SKM-1 treated with dmso at 0.1 percent for 144 hours (cell line): ENCODE data around the gene DOC2B.

Experiments
- DNase-seq: peaks from one replicate; lab custom pipeline; 2025; ENCODE audit not compliant: unreplicated experiment; lab: John Stamatoyannopoulos, UW

The DOC2B gene

GRCh38 chr17:164303-165235, 16.9 kb downstream of the DOC2B start:
- no peak for DNase-seq

GRCh38 chr17:163514-164098, 17.8 kb downstream of the DOC2B start:
- DNase-seq: no peak

- DNase-seq: no peak
These were observed 18.8 kb downstream of the DOC2B start for GRCh38 chr17:162689-163088.

- no peak for DNase-seq
These were observed 20.0 kb downstream of the DOC2B start for GRCh38 chr17:161481-161880.

- DNase-seq: no peak
These were observed 21.1 kb downstream of the DOC2B start for GRCh38 chr17:160336-160735.

GRCh38 chr17:159609-160008, 21.8 kb downstream of the DOC2B start:
- no peak for DNase-seq

GRCh38 chr17:158379-158778, 23.1 kb downstream of the DOC2B start:
- no peak for DNase-seq

GRCh38 chr17:157901-158300, 23.5 kb downstream of the DOC2B start:
- DNase-seq: no peak

- DNase-seq: no peak
These were observed 24.5 kb downstream of the DOC2B start for GRCh38 chr17:156946-157345.

- no peak for DNase-seq
These were observed 25.3 kb downstream of the DOC2B start for GRCh38 chr17:156094-156621.

GRCh38 chr17:155576-155975, 25.9 kb downstream of the DOC2B start:
- no peak for DNase-seq

GRCh38 chr17:153851-154250, 27.6 kb downstream of the DOC2B start:
- no peak for DNase-seq

GRCh38 chr17:152860-153420, 28.5 kb downstream of the DOC2B start:
- no peak for DNase-seq

GRCh38 chr17:151886-152859, 29.3 kb downstream of the DOC2B start:
- no peak for DNase-seq

GRCh38 chr17:151004-151403, 30.4 kb downstream of the DOC2B start:
- no peak for DNase-seq

GRCh38 chr17:149897-150584, 31.4 kb downstream of the DOC2B start:
- no peak for DNase-seq

- no peak for DNase-seq
These were observed 32.2 kb downstream of the DOC2B start for GRCh38 chr17:149231-149630.

GRCh38 chr17:148757-149156, 32.7 kb downstream of the DOC2B start:
- DNase-seq: no peak

- no peak for DNase-seq
These were observed 33.4 kb downstream of the DOC2B start for GRCh38 chr17:147796-148740.
